Measurements from ENCODE around the gene HDAC8.

- TF ChIP-seq CTCF (conservative IDR thresholded peaks at IDR 0.05; ENCODE audit: low read length) (no peak), EZH2phosphoT487 (IDR thresholded peaks at IDR 0.05; ENCODE audit: borderline replicate concordance) (no peak)
Measured at GRCh38 chrX:72396117-72396516, 176.5 kb downstream of the HDAC8 start.

All from Loucy (cell line).